ENCODE data around the gene OR3A2. TPM values are rescaled to one million over a fixed set of nuclear protein-coding genes. Genes with fewer than 3 reads are reported as not detected.
"Not testable (repeated sequence)": the region's sequence is repeated elsewhere in the genome, so short reads cannot be mapped to it uniquely, and the experiment has no call there.

Gene OR3A2
- total RNA-seq, 1 donor from 2014 or later = 0.39 TPM

GRCh38 chr17:3293548-3293947 lies 92.6 kb downstream of the OR3A2 start:
- intact Hi-C loops (cut with micrococcal nuclease) = loop anchor here (10.0 kb wide), 1 partner anchor 61 kb away; no protein-coding TSS in a partner anchor

- intact Hi-C loops (cut with micrococcal nuclease) = no loop called here
These were observed 103.2 kb downstream of the OR3A2 start for GRCh38 chr17:3282901-3283300.

GRCh38 chr17:3276126-3276525 lies 110.0 kb downstream of the OR3A2 start:
- intact Hi-C loops (cut with micrococcal nuclease) = no loop called here

- intact Hi-C loops (cut with micrococcal nuclease) = no loop called here
These were observed 114.8 kb downstream of the OR3A2 start for GRCh38 chr17:3271072-3271848.

- intact Hi-C loops (cut with micrococcal nuclease) = no loop called here
These were observed 125.5 kb downstream of the OR3A2 start for GRCh38 chr17:3260600-3260999.

- intact Hi-C loops (cut with micrococcal nuclease) = no loop called here
These were observed 125.9 kb downstream of the OR3A2 start for GRCh38 chr17:3260163-3260562.

- intact Hi-C loops (cut with micrococcal nuclease) = no loop called here
These were observed 129.5 kb downstream of the OR3A2 start for GRCh38 chr17:3256575-3256974.

- intact Hi-C loops (cut with micrococcal nuclease) = not testable (repeated sequence)
These were observed 137.1 kb downstream of the OR3A2 start for GRCh38 chr17:3249013-3249412.

- intact Hi-C loops (cut with micrococcal nuclease) = not testable (repeated sequence)
These were observed 141.3 kb downstream of the OR3A2 start for GRCh38 chr17:3244841-3245240.

GRCh38 chr17:3241044-3241443 lies 145.1 kb downstream of the OR3A2 start:
- intact Hi-C loops (cut with micrococcal nuclease) = not testable (repeated sequence)

- intact Hi-C loops (cut with micrococcal nuclease) = not testable (repeated sequence)
These were observed 147.4 kb downstream of the OR3A2 start for GRCh38 chr17:3238685-3239084.

- intact Hi-C loops (cut with micrococcal nuclease) = not testable (repeated sequence)
These were observed 153.8 kb downstream of the OR3A2 start for GRCh38 chr17:3232300-3232699.

Other genes with a start within 250 kb of the OR3A2 start
- not detected in 2 replicates for gene OR1A2, start 188.8 kb downstream of the OR3A2 start, total RNA-seq
- gene OR1A1, start 178.6 kb downstream of the OR3A2 start, total RNA-seq = 0.07 TPM in 1 of 2 replicates, not detected in the other
- gene OR3A1, start 87.9 kb downstream of the OR3A2 start, total RNA-seq = 0.11 TPM in 1 of 2 replicates, not detected in the other
- not detected in 2 replicates for gene OR1E1, start 12.1 kb upstream of the OR3A2 start, total RNA-seq
- not detected in 2 replicates for gene OR3A3, start 25.1 kb upstream of the OR3A2 start, total RNA-seq
- not detected in 2 replicates for gene OR1E2, start 47.5 kb upstream of the OR3A2 start, total RNA-seq
- not detected in 2 replicates for gene SPATA22, start 85.5 kb upstream of the OR3A2 start, total RNA-seq
- gene ASPA, start 89.7 kb upstream of the OR3A2 start, total RNA-seq = not detected in 2 replicates
- 0.27 and 0.41 TPM in 2 replicates for gene TRPV3, start 171.5 kb upstream of the OR3A2 start, total RNA-seq
- 5.8 and 6.3 TPM in 2 replicates for gene TRPV1, start 223.1 kb upstream of the OR3A2 start, total RNA-seq
- gene SHPK, start 249.9 kb upstream of the OR3A2 start, total RNA-seq = 12.6 and 13.3 TPM in 2 replicates